Measurements from ENCODE around the gene RDH5. TPM values are rescaled to one million over a fixed set of nuclear protein-coding genes. Genes with fewer than 3 reads are reported as not detected.

Gene RDH5
- total RNA-seq, 1 donor, result 3.0 TPM

DNA sequence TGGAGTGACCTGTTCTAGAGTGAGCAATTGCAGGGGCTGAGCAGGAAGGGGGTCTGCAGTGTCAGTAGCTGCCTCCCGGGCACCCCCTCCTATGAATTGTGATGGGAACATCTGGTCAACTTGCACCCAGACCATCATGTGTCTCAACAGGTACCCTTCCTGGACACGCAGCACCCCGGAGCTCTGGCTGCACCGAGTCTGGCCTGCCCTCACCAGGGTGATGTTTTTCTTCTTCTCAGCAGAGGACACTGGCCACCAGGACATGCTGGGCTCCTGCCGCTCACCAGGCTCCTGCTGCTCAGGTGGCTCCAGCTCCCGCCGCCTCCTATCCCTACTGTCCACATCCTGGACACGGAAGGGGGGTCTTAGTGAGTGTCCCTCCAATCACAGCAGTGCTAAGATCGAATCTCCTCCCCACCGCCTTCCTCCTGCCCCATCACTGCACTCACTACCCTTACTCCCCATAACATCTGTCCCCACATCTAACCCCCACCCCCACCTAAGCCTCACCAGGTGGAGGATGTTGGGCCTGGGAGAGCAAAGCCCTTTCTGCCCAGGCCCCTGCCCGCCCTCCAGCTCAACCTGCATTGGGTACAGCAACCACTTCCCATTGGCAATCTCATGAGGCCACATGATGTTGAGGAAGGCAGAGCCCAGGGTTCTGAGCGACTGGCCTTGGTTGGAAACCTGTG lies 27.4 kb upstream of the RDH5 start:
- H3K4me1 ChIP-seq (ENCODE audit: insufficient read depth, low read length), result no peaks in the 10 kb centered on the region
- H3K27me3 ChIP-seq (ENCODE audit: insufficient read depth, low read length), result no peaks in the 10 kb centered on the region
- no peak overlapping the region for H3K4me3 ChIP-seq (ENCODE audit: low read length)
- no peaks in the 10 kb centered on the region for H3K9me3 ChIP-seq (ENCODE audit: low read depth, low read length)

DNA sequence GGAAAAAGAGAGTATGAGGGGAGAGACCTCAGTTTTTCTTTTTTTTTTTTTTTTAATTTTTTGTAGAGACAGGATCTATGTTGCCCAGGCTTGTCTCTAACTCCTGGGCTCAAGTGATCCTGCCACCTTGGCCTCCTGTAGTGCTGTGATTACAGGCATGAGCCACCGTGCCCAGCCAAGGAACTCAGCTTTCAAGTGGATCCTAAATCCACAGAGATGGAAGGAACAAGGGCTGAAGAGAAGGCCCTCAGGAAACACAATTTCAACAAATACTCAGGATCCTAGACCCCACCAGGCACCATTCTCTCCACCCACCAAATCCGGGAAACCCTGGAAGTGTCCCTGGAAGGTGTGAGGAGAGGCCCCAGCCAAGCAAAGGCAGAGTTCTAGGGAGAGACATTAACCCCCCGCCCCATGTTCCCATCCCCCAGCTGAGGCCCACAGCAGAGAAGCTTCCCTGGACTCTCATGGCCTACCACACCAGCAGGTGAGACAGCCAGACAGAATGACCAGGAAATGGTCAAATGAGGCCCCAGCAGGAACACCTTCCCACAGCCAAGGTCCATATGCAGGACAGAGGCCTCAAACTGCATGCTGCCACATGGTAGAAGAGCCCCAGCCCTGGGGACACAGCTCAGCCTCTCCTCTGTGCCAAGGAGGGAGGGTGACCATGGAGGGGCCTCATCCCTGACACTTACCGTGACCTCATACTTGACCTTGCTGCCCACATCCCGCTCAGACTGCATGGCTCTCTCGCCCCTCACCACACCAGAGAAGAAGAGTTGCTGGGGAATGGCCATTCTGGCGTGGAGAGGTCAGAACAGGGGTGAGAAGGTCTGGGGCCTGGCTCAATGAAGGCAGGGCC lies 26.6 kb upstream of the RDH5 start:
- Histone ChIP-seq H3K4me1 (ENCODE audit: insufficient read depth, low read length) (no peaks in the 10 kb centered on the region), H3K9me3 (ENCODE audit: low read depth, low read length) (no peaks in the 10 kb centered on the region), H3K4me3 (ENCODE audit: low read length) (no peak overlapping the region), H3K27me3 (ENCODE audit: insufficient read depth, low read length) (no peaks in the 10 kb centered on the region)

DNA sequence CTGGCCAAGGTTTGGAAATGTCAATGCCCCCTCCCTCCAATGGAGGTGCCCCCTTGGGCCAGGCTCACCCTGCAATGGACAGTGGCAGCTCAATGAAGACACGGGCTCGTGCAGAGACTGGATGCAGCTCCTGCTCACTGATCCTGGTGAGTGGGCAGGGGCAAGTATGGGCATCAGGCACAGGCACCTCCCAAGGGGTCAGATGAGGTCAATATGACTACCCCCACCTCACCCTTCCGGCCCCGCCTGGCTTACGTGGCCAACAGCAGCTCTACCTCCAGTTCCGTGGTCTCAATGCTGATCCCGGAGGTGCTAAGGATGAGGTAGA lies 26.0 kb upstream of the RDH5 start:
- Histone ChIP-seq H3K27me3 (ENCODE audit: insufficient read depth, low read length) (no peaks in the 10 kb centered on the region), H3K9me3 (ENCODE audit: low read depth, low read length) (no peaks in the 10 kb centered on the region), H3K4me1 (ENCODE audit: insufficient read depth, low read length) (no peaks in the 10 kb centered on the region), H3K4me3 (ENCODE audit: low read length) (no peak overlapping the region)

DNA sequence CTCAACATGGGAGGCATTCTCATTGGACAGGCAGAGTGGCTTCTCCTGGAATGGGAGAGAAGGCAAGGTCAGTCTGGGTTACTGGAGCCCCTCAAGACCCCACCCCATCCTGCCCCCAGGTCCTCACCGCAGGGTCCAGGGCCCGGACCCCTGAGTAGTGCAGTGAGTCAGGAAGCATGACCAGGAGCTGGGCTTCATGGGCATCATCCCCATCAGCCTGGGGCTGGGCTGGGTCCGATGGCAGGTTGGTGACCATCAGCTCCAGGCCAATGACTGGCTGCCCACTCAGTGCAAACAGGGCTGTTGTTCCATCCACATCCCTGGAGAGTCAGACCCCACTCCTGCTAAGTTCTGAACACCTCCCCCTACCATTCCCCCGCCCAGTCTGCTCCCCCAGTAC lies 25.5 kb upstream of the RDH5 start:
- Histone ChIP-seq H3K27me3 (ENCODE audit: insufficient read depth, low read length) (no peaks in the 10 kb centered on the region), H3K4me3 (ENCODE audit: low read length) (no peak overlapping the region), H3K9me3 (ENCODE audit: low read depth, low read length) (no peaks in the 10 kb centered on the region), H3K4me1 (ENCODE audit: insufficient read depth, low read length) (no peaks in the 10 kb centered on the region)

DNA sequence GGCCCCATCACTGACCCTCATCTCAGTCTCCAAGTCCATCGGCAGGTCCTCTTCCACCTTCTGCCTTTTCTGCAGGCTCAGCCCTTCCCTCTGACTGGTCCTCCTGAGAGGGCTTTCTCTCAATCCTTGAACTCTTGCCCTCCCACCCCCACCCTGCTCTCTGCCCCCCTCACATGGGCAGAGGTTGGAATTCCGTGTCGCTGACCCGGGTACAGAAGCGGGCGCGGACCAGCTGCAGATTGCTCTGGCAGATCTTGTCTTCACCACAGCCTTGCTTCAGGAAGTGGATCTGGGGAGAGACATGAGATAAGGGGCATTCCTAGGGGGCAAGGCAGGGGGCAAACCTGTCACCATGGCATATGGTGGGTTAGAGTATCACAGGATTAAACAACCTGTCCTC lies 24.8 kb upstream of the RDH5 start:
- Histone ChIP-seq H3K27me3 (ENCODE audit: insufficient read depth, low read length) (no peaks in the 10 kb centered on the region), H3K4me1 (ENCODE audit: insufficient read depth, low read length) (no peaks in the 10 kb centered on the region), H3K4me3 (ENCODE audit: low read length) (no peak overlapping the region), H3K9me3 (ENCODE audit: low read depth, low read length) (no peaks in the 10 kb centered on the region)

DNA sequence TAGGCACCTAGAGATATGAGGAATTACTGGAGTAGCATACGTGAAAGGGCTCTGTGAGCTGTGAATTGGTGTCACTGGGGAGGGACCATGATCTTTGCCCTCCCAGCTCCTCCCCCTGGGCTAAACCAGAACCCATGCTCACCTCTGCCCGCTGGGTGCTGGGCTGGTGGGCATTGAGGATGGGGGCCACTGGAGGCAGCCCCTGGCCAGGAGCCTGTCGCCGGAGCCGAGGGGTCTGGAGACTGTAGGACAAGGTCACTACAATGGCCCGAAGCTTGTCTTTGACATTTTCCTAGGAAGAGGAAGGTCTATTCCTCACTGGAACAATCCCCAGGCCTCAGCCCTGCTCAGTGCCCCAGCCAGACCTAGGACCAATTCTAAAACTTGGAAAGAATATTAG lies 24.1 kb upstream of the RDH5 start:
- peaks cover 3% of the 10 kb centered on the region for H3K4me1 ChIP-seq (ENCODE audit: insufficient read depth, low read length)
- H3K27me3 ChIP-seq (ENCODE audit: insufficient read depth, low read length), result no peaks in the 10 kb centered on the region
- no peak overlapping the region for H3K4me3 ChIP-seq (ENCODE audit: low read length)
- H3K9me3 ChIP-seq (ENCODE audit: low read depth, low read length), result no peaks in the 10 kb centered on the region

DNA sequence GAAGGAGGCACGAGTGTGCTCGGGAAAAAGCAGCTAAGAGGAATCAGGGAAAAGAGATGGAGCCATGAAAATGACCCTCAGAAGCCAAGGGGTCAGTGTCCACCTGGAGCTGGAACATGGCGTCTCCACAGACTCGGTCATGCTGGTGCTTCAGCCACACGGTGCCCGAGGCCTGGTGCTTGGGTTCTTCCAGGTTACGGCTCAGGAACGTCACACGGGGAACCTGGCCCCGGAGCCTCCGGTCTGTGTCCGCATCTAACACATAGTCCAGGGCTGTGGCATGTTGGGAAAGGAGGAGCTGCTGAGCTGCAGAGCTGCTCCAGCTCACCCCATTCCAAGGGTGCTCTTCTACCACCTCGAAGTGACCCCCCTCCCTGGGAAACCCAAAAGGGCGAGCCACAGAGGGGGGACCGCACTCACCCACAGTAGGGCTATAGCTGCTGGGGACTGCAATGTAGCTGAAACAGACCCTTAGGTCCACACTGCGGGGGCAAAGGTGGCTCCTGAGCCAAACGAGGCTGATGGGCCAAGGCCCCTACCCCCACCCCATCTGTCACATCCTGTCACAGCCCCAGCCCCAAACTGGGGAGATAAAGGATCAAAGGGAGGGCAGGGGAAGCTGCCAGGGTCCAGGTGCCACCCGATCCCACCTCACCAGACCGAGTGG lies 23.3 kb upstream of the RDH5 start:
- H3K4me1 ChIP-seq (ENCODE audit: insufficient read depth, low read length), result peaks cover 3% of the 10 kb centered on the region
- no peak overlapping the region for H3K4me3 ChIP-seq (ENCODE audit: low read length)
- H3K27me3 ChIP-seq (ENCODE audit: insufficient read depth, low read length), result no peaks in the 10 kb centered on the region
- no peaks in the 10 kb centered on the region for H3K9me3 ChIP-seq (ENCODE audit: low read depth, low read length)

DNA sequence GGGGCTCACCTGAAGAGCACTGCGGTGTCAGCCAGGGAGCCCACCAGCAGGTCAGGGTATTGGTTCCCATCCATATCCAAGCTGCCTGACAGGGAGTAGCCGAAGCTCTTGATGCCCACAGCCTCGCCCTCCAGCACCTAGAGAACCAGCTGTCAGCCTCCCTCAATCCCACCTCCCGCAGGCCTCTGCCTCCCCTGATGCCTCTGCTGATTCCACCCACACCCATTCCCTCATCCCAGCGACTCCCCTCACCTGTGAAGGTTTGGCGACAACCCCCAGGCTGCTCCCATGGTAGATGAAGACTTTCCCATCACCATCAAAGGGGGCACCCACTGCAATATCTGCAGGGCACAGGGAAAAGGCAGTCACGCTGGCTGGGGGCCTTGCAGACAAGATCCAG lies 22.5 kb upstream of the RDH5 start:
- no peaks in the 10 kb centered on the region for H3K27me3 ChIP-seq (ENCODE audit: insufficient read depth, low read length)
- no peaks in the 10 kb centered on the region for H3K9me3 ChIP-seq (ENCODE audit: low read depth, low read length)
- H3K4me1 ChIP-seq (ENCODE audit: insufficient read depth, low read length), result peaks cover 3% of the 10 kb centered on the region
- H3K4me3 ChIP-seq (ENCODE audit: low read length), result no peak overlapping the region

DNA sequence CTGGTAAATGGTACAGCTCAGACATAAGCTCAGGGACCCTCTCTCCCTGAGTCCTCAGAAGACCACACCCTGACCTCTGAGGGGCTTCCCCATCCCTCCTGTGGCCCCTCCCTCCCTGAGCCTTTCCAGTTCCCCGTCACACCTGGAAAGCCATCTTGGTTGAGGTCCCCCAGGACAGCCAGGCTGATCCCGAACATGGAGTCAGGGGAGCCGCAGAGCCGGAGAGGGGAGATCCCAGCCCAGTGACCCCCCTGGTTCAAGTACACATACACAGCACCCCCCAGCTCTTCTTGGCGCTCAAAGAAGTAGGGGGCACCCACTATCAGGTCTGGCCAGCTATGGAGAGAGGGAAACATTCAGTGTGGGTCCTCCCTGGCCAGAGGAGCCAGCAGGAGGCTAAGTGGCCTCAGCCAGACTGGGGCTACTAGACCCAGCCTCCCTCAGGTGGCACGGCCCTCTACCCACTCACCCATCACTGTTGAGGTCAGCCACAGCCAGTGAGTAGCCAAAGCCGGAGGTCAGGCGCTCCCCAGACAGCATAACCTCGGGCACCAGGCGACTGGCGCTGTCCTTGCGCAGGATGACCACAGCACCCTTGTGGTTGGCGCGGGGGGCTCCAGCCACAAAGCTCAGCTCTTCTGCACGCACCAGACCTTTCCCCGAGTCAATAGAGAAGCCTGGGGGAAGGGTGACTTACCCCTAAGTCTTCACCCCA lies 21.8 kb upstream of the RDH5 start:
- Histone ChIP-seq H3K4me3 (ENCODE audit: low read length) (no peak overlapping the region), H3K4me1 (ENCODE audit: insufficient read depth, low read length) (peaks cover 3% of the 10 kb centered on the region), H3K9me3 (ENCODE audit: low read depth, low read length) (no peaks in the 10 kb centered on the region), H3K27me3 (ENCODE audit: insufficient read depth, low read length) (no peaks in the 10 kb centered on the region)

DNA sequence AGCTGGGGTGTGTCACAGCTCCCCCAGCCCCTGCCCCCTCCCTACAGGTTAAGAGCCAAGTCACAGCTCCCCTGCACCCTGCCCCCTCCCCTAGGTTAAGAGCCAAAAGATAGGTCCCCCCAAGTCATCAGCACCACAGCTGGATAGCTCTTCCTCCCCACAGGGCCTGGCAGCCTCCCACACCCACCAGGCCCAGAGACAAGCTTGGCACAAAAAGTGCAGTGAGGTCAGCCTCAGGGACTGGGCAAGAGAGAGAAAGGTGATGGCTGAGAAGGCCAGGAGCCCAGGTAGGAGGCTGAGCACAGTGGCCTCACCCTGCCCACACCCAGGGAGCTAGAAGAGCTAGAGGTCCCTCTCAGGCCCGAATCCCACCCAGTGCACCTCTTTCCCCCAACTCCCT lies 21.2 kb upstream of the RDH5 start:
- Histone ChIP-seq H3K27me3 (ENCODE audit: insufficient read depth, low read length) (no peaks in the 10 kb centered on the region), H3K4me3 (ENCODE audit: low read length) (no peak overlapping the region), H3K4me1 (ENCODE audit: insufficient read depth, low read length) (peaks cover 3% of the 10 kb centered on the region), H3K9me3 (ENCODE audit: low read depth, low read length) (no peaks in the 10 kb centered on the region)

DNA sequence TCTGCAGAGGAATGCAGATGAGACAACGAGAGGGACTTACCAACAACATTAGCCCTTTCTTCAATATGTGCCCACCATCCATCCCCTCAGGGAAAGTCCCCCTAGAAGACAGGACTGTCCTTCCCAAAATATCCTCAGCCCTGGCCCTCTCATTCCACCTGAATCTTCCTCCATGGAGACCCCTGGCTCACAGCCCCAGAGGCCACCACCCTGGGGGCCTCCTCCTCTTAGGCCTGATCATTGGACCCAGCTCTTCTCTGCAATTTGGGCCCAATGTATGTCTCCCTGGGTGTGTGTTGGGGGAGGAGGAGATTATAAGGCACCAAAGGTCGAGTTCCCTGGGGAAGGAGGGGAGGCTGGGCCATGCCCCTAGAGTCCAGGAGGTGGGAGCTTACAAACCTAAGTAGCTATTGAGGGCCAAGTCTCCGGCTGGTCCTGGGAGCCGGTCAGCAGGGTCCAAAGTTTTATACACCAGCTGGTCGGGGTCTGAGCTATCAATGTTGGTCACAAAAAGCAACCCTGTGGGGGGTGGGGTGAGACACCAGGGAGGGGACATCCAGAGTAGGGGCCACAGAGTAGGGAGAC lies 20.6 kb upstream of the RDH5 start:
- peaks cover 3% of the 10 kb centered on the region for H3K4me1 ChIP-seq (ENCODE audit: insufficient read depth, low read length)
- no peak overlapping the region for H3K4me3 ChIP-seq (ENCODE audit: low read length)
- H3K27me3 ChIP-seq (ENCODE audit: insufficient read depth, low read length), result no peaks in the 10 kb centered on the region
- no peaks in the 10 kb centered on the region for H3K9me3 ChIP-seq (ENCODE audit: low read depth, low read length)

DNA sequence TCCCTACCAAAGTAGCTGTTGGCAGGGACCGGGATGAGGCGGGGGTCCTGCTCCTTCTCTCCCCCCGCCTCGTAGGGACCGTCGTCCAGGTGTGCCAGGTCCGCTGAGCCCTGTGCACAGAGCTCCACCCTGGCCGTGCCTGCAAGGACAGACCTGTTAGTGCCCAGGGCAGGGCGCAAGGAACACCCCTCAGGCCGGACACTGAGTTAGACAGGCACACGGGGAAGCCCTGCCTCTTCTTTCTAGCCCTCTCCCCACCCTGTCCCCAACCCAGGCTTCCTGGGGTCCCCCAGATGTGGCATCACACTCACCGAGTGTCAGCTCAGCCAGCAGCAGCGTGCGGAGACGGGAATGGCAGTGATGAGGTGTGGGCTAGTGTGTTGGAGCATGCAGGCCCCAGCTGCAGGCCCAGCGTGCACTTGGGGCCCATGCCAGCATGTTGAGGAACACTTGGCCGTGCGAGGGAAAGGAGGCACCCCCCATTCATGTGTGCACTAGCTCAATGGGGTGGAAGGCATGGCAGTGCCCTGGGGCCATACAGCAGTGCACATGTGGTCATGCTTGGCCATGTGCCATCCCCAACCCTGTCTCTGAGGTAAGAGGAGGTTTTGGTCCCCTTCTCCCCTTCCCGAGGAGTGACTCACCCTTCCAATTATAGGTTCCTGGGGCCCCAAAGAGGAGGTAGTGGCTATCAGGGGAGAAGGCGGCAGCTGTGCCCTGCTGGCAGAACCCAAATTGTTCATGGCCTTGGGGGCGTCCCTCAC lies 19.8 kb upstream of the RDH5 start:
- H3K4me1 ChIP-seq (ENCODE audit: insufficient read depth, low read length), result peaks cover 3% of the 10 kb centered on the region
- H3K4me3 ChIP-seq (ENCODE audit: low read length), result no peak overlapping the region
- H3K27me3 ChIP-seq (ENCODE audit: insufficient read depth, low read length), result no peaks in the 10 kb centered on the region
- H3K9me3 ChIP-seq (ENCODE audit: low read depth, low read length), result no peaks in the 10 kb centered on the region

DNA sequence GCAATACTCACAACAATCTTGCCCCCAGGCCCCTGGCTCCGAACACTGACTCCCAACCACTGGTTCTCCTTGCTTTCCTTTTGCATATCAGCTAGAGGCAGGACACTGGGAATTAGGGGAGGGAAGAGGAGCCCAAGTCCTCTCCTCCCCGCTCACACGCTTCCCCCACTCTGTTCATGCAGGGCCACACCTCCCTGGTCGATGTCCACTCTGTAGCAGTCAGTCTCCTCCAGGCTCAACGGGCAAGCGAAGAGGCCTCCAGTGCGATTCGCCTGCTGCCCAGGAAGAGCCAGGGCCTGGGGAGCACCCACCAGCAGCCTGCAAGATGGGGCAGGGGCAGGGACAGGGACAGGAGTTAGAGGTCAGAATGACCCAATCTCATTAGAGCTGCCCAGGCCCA lies 17.3 kb upstream of the RDH5 start:
- no peak overlapping the region for H3K4me3 ChIP-seq (ENCODE audit: low read length)
- peaks cover 4% of the 10 kb centered on the region for H3K27me3 ChIP-seq (ENCODE audit: insufficient read depth, low read length)
- H3K9me3 ChIP-seq (ENCODE audit: low read depth, low read length), result no peaks in the 10 kb centered on the region
- H3K4me1 ChIP-seq (ENCODE audit: insufficient read depth, low read length), result peaks cover 16% of the 10 kb centered on the region

DNA sequence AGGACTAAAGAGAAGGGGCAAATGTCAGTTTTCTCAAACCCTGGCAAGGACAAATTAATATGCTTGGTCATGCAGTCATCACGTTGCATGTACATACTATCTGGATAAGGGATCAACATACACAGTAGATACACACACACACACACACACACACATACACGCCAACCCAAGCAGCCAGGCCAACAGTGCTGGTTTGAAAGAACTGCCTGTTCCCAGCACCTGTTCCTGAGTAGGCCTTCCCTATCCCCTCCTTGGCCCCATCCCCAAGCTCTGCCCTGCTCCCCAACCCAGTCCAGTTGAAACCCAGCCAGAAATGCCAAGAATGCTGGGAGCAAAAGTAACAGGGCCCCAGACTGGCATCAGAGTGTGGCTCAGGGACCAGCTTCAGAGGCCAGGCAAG lies 16.9 kb upstream of the RDH5 start:
- Histone ChIP-seq H3K27me3 (ENCODE audit: insufficient read depth, low read length) (peaks cover 4% of the 10 kb centered on the region), H3K9me3 (ENCODE audit: low read depth, low read length) (no peaks in the 10 kb centered on the region), H3K4me3 (ENCODE audit: low read length) (no peak overlapping the region), H3K4me1 (ENCODE audit: insufficient read depth, low read length) (peaks cover 19% of the 10 kb centered on the region)
